ENCODE measurements around the gene LILRB5. TPM values are rescaled to one million over a fixed set of nuclear protein-coding genes. Genes with fewer than 3 reads are reported as not detected.
"Not testable (repeated sequence)": the region's sequence is repeated elsewhere in the genome, so short reads cannot be mapped to it uniquely, and the experiment has no call there.

Gene LILRB5
- total RNA-seq, 2 experiments from 2014 or later: not detected

GRCh38 chr19:54298357-54299125 is 41.5 kb upstream of the LILRB5 start:
- Mint-ChIP-seq H3K4me3 (no peak overlapping the region), H3K27me3 (peaks cover 4% of the 10 kb centered on the region), H3K36me3 (ENCODE audit: low read depth) (no peaks in the 10 kb centered on the region), H3K27ac (no peak overlapping the region), H3K4me1 (ENCODE audit: low read depth) (no peaks in the 10 kb centered on the region), H3K9me3 (peaks cover 2% of the 10 kb centered on the region)
- DNase-seq (no peak), ATAC-seq (no peak)
- CTCF ChIA-PET: interaction anchor here (1.0 to 2.4 kb wide), 2 partner anchors 33 to 92 kb away, joined by 4 to 8 read pairs; no protein-coding TSS in a partner anchor
- POLR2A ChIA-PET: no interaction called here
- intact Hi-C loops (cut with micrococcal nuclease): no loop called here
- TF ChIP-seq CTCF (IDR thresholded peaks at IDR 0.05): no peak

GRCh38 chr19:54297759-54298305 is 40.8 kb upstream of the LILRB5 start:
- ChIA-PET POLR2A (no interaction called here), CTCF (interaction anchor here (1.0 to 2.4 kb wide), 2 partner anchors 32 to 93 kb away, joined by 4 to 8 read pairs; no protein-coding TSS in a partner anchor)
- H3K27me3 Mint-ChIP-seq: peaks cover 8% of the 10 kb centered on the region
- ATAC-seq (no peak), DNase-seq (no peak)
- TF ChIP-seq CTCF (IDR thresholded peaks at IDR 0.05): no peak
- intact Hi-C loops (cut with micrococcal nuclease): no loop called here
- no peaks in the 10 kb centered on the region for H3K36me3 Mint-ChIP-seq (ENCODE audit: low read depth)
- H3K9me3 Mint-ChIP-seq: peaks cover 2% of the 10 kb centered on the region
- H3K4me1 Mint-ChIP-seq (ENCODE audit: low read depth): no peaks in the 10 kb centered on the region
- no peak overlapping the region for H3K27ac Mint-ChIP-seq
- no peak overlapping the region for H3K4me3 Mint-ChIP-seq

- Mint-ChIP-seq H3K4me1 (ENCODE audit: low read depth) (no peaks in the 10 kb centered on the region), H3K27me3 (peaks cover 13% of the 10 kb centered on the region), H3K36me3 (ENCODE audit: low read depth) (no peaks in the 10 kb centered on the region), H3K4me3 (no peak overlapping the region), H3K9me3 (peaks cover 2% of the 10 kb centered on the region), H3K27ac (no peak overlapping the region)
- CTCF ChIA-PET: no interaction called here
- ATAC-seq (no peak), DNase-seq (no peak)
- TF ChIP-seq CTCF (IDR thresholded peaks at IDR 0.05): no peak
- intact Hi-C loops (cut with micrococcal nuclease): no loop called here
- POLR2A ChIA-PET: no interaction called here
Observed at GRCh38 chr19:54294539-54294938, 37.5 kb upstream of the LILRB5 start.

GRCh38 chr19:54289160-54289559 is 32.1 kb upstream of the LILRB5 start:
- H3K4me1 Mint-ChIP-seq (ENCODE audit: low read depth); intact Hi-C loops (cut with micrococcal nuclease); POLR2A ChIA-PET; ATAC-seq; H3K27ac Mint-ChIP-seq; H3K9me3 Mint-ChIP-seq; H3K36me3 Mint-ChIP-seq (ENCODE audit: low read depth); H3K4me3 Mint-ChIP-seq; CTCF ChIA-PET; DNase-seq: not testable (repeated sequence)
- H3K27me3 Mint-ChIP-seq: peaks cover 11% of the 10 kb centered on the region

- Mint-ChIP-seq H3K27ac (no peak overlapping the region), H3K4me3 (no peak overlapping the region), H3K36me3 (ENCODE audit: low read depth) (no peaks in the 10 kb centered on the region), H3K27me3 (peaks cover 7% of the 10 kb centered on the region), H3K4me1 (ENCODE audit: low read depth) (peaks cover 4% of the 10 kb centered on the region), H3K9me3 (no peaks in the 10 kb centered on the region)
- DNase-seq (no peak), ATAC-seq (no peak)
- POLR2A ChIA-PET: no interaction called here
- TF ChIP-seq CTCF (IDR thresholded peaks at IDR 0.05): no peak
- CTCF ChIA-PET: interaction anchor here (1.4 kb wide), 1 partner anchor 21 kb away, joined by 4 read pairs; no protein-coding TSS in a partner anchor
- intact Hi-C loops (cut with micrococcal nuclease): no loop called here
Observed at GRCh38 chr19:54287456-54287855, 30.4 kb upstream of the LILRB5 start.

- H3K27ac Mint-ChIP-seq; ATAC-seq; H3K4me1 Mint-ChIP-seq (ENCODE audit: low read depth); intact Hi-C loops (cut with micrococcal nuclease); POLR2A ChIA-PET; H3K4me3 Mint-ChIP-seq; CTCF ChIA-PET; DNase-seq; H3K9me3 Mint-ChIP-seq; H3K36me3 Mint-ChIP-seq (ENCODE audit: low read depth): not testable (repeated sequence)
- H3K27me3 Mint-ChIP-seq: peaks cover 14% of the 10 kb centered on the region
Observed at GRCh38 chr19:54286283-54286682, 29.2 kb upstream of the LILRB5 start.

GRCh38 chr19:54285427-54286056 is 28.5 kb upstream of the LILRB5 start:
- H3K27ac Mint-ChIP-seq; H3K4me3 Mint-ChIP-seq; H3K9me3 Mint-ChIP-seq; H3K4me1 Mint-ChIP-seq (ENCODE audit: low read depth); intact Hi-C loops (cut with micrococcal nuclease); H3K36me3 Mint-ChIP-seq (ENCODE audit: low read depth); POLR2A ChIA-PET; CTCF ChIA-PET; DNase-seq: not testable (repeated sequence)
- ATAC-seq: peak; percentile 62
- peaks cover 17% of the 10 kb centered on the region for H3K27me3 Mint-ChIP-seq

All from activated CD8-positive, alpha-beta T cell treated with anti-CD3 and anti-CD28 coated beads for 36 hours (primary cell).